Measurements from ENCODE around the gene ADAM12.

Gene ADAM12

DNA sequence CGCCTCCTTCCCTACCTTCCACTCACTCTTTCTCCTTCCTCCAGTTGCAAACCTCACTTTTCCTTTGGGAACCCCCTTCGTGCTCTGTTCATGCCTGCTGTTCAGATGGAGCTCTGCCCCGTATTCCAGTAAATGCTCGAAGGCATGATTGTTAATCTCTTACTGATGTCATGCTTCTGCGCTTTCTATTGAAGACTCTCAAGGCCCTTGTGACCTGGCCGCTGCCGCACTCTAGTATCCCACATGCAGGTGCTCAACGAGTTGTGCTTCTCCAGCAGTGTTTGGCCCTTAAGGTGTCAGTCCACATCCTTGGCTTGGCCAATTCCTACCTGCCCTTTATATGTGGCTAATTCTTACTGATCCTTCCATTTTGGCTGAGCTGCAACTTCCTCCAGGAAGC is 158.6 kb downstream of the ADAM12 start:
- no peak for DNase-seq

DNA sequence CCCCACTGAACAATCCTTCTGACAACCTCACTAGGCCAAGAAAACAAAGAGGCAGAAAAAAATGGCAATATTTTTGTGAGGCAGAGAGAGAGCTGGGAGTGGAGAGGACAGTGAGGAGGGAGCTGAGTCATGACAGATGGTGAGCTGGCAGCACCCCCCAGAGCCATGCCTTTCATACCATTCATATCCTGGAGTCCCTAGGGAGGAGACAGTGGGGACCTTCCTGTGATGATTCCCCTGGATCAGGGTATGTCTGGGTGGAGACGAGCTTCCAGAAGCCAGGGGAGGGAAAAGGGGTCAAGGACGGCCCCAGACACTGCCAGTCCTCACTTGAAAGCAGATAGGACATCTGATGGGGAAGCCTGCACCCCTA is 160.5 kb downstream of the ADAM12 start:
- no peak for DNase-seq

DNA sequence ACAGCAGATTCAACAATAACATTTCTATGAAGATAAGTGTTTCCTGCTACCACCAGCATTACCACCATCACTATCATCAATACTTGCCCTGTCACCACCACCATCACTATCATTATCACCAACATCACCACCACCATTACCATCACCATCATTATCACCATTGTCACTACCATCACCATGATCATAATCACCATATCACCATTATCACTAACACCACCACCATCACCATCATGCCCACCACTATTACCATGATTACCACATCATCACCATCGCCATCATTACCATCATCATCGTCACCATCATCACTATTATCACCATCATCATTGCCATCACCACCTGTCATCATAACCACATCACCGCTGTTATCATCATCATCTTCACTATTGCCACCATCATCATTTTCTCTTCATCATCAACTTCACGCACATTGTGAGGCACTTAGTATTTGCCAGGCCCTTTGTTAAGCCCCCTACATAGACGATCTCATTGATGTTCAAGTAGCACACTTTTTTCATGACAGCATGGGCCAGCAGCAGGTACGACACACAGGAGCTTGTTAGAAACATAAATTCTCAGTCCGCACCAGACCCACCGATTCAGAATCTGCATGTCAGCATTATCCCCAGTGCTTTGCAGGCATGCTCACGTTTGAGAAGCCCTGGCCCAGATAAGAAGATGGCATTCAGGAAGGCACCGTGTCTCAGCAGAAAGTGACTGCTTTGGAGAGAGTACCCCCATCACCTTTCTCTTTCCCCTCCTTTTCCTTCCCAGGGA is 161.1 kb downstream of the ADAM12 start:
- no peak for DNase-seq

DNA sequence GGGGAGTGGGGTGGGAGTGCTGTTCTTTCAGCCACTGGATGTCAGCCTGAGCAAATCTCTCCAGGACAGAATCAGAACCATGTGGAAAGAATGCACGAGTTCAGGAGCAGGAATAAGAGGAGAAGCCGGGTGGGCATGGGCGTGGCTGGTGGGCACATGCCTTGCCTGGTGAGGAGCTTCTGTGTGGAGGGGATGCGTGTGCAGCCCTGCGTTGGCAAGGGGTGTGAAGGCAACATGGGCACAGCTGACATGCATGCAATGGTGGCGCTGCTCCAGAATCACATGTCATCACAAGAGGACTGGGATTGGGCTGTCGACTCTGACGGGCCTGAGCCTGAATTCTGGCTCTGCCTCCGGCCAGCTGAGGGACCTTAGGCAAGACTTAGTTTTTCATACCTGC is 162.1 kb downstream of the ADAM12 start:
- no peak for DNase-seq

DNA sequence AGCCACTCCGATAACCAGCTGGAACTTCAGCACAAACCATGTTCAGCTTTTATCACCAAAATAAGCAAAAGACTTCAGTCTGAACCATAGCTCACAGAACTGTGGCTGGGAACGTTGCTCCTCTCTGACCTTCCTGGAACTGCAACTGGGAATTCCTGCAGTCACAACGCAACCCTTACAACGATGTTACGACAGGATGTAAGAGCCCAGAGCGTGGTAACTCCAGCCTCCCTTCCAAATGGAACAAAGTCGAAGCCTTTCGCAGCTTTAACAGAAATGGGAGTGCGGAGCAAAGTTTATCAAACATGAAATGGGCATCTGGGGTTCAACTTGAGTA is 162.6 kb downstream of the ADAM12 start:
- DNase-seq = no peak

DNA sequence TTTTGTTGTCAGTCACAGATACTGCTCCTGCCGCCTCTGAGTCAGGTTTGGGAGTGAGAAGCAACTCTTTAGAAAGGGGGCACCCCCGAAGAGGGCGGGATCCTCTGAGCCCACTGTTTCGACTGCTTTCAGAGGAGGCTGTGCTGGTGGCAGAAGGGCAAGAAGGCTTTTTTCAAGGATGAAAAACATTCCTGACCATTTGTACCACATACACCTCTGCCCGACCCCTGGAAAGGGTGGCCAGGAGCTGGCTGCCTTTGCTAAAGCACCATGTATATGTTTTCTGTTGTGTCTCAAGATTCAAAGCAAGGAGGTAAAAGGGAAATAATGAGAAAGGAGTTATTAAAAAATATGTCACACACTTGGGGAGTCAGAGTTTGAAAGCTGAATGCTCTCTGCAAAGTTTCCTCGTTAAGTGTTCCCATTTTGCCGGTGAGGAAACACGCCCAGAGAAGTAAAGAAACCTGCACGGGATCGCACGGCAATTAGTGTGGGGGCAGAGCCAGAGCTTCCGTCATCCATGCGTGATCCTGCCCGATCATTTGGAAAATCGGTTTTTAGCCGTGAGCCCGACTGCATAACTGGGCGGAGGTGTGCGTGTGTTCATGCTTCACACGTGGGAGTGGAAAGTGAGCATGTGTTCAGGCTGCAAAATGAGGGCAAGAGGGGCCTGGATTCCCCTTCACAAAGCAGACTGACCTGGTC is 163.2 kb downstream of the ADAM12 start:
- DNase-seq = peak; percentile 42

GRCh38 chr10:126223512-126224067 is 164.7 kb downstream of the ADAM12 start:
- no peak for DNase-seq

GRCh38 chr10:126222736-126223511 is 165.4 kb downstream of the ADAM12 start:
- no peak for DNase-seq

- no peak for DNase-seq
Observed at GRCh38 chr10:126221874-126222273, 166.4 kb downstream of the ADAM12 start.

DNA sequence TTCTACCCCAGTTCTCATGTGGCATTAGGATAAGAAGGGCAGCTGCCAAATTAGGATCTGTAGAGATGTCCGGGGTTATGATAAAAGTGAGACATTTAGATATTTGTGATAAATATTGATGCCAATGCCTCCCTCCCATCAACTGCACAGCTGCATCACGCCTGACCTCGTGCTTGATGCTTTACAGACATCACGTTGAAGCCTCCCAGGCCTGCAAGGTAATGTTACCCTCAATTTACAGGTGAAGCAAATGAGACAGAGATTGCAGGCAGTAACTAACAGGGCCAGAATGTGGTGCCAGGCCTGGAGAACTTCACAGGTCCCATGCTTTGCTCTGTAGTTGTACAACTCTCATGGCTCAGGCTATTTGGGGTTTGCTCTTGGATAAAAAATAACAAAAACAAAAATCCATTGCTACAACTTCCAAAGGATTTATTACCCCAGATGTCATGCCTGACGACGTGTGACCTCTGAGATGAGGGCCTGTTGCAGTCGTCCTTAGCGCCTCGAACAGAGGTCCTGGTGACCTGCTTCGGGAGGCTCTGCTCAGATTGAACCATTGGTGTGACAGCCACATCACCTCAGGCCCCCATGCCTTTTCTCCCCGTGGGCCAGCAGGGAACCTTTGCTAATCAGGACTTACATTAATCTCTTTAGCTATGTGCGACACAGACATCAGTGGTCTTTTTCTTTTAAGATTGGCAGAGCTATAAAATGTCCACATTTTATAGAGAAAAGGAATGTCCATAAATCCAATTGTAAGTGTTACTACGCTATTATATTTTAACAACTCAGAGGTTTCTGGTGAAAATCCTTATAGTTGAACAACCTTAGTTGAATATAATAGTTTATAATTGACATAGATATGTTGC is 169.3 kb downstream of the ADAM12 start:
- no peak for DNase-seq

DNA sequence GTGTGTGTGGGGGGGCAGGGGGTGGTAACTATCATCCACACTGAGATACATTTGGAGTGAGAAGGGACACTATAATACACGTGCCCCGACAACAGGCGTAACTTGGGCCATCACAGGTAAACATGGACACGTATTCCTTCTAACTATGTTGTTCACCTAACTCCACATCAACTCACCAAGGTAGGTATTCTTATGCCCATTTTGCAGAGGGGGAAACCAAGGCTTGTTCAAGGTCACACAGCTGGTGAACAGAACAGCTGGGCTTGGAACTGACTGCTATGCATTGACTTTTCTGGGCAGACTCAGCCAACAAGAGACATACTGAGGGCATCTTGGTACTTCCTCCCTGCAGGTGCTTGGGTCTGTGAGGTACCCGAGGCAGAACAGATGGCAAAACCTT is 170.1 kb downstream of the ADAM12 start:
- DNase-seq = no peak

GRCh38 chr10:126216632-126216961 is 171.7 kb downstream of the ADAM12 start:
- no peak for DNase-seq

GRCh38 chr10:126215746-126216631 is 172.3 kb downstream of the ADAM12 start:
- peak; percentile 31 for DNase-seq

DNA sequence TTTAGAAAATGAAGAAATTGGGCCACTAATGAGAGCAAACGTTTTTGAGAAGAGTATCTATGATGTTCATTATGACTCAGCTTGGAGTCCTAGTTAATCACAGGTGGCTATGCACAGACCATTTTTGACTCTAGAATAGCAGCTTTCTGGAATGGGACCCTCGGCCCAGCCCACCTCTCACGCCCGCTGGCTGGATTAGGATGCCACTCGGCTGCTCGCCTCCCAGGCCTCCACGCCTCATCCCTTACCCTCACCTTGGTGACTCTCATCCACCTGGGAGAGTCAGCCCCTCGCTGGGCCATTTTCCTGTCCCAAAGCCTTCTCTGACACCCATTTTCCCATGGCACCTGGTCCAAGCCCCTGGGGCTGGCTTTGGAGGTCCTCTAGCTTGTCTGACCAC is 173.6 kb downstream of the ADAM12 start:
- DNase-seq = no peak

- no peak for DNase-seq
Observed at GRCh38 chr10:126214021-126214420, 174.3 kb downstream of the ADAM12 start.

DNA sequence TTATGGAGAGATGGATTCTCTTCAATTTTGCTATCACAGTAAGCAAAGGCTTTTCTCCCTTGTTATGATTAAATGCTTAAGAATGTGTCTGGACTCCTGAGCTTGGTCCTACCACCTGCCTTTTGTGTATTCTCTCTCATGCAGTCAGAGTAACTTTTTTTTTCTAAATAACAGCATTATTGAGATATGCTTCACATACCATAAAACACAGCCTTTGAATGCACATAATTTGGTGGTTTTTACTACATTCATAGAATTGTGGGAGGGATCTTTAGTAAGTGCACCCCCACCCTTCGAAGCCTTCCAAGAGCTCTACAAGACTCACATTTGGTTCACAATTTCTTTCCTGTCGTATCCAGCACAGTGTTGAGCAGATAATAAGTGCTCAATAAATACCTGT is 175.5 kb downstream of the ADAM12 start:
- no peak for DNase-seq

DNA sequence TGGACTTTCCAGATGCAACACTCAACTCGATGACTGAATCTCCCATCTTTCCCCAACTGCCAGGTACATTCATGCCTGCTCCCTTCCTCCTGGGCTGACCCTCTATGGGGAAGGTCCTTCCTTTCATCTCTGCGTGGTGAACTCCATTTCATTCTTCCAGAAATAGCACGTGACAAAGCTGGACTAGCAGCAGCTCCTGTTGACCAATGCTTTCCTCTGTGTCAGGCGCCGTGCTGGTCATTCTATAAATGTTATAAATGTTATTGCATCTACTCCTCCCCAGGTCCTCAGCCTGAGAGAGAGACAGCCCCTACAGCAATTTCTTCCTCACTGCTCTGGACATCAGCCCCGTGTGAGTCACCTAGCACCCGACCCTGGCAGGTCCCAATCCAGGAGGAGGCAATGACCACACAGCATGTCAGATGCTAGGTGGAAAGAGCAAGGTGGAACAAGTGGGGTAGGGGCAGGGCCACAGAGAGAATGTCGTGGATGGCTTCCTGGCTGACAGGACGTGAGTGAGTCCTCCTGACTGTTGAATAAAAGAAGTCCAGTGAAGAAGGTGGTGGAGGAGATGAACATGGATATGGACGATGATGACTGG is 178.1 kb downstream of the ADAM12 start:
- DNase-seq = no peak

GRCh38 chr10:126209451-126209850 is 178.8 kb downstream of the ADAM12 start:
- DNase-seq = no peak

- DNase-seq = no peak
Observed at GRCh38 chr10:126208726-126209302, 179.5 kb downstream of the ADAM12 start.

- DNase-seq = no peak
Observed at GRCh38 chr10:126207851-126208250, 180.4 kb downstream of the ADAM12 start.

DNA sequence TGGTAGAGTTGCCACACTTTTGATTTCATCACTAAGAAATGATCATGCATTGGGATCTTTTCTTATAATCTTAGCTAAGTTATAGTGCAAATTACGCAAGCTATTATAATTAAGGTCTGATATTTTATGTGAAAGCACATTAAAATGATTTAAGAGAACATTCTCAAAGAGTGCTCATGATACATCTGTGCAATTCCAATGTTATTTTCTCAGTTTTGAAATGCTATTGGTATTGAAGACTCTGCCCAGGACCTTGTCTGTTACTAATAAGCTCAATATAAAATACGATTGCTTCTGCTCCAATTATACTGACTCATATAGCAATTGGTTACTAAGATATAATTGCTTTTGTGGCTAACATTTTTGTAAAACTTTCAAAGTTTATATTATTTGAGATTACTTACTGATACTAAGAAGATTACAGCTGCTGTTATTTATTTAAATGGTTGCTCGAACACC is 180.9 kb downstream of the ADAM12 start:
- DNase-seq = no peak
